HG03139 (cell line): ENCODE data around the gene SCNN1A.

Experiments
- ATAC-seq: cut with Tn5 transposase; IDR thresholded peaks from one replicate; pipeline ENCODE4 v1.9.1; 2021; ENCODE audit not compliant: unreplicated experiment

Gene SCNN1A

GRCh38 chr12:6369916-6370575 is 5.3 kb downstream of the SCNN1A start:
- ATAC-seq, result no peak

GRCh38 chr12:6368906-6369525 is 6.3 kb downstream of the SCNN1A start:
- ATAC-seq, result no peak

GRCh38 chr12:6367969-6368892 is 7.1 kb downstream of the SCNN1A start:
- no peak for ATAC-seq

- no peak for ATAC-seq
Measured at GRCh38 chr12:6367065-6367968, 8.0 kb downstream of the SCNN1A start.

- no peak for ATAC-seq
Measured at GRCh38 chr12:6364044-6364374, 11.4 kb downstream of the SCNN1A start.

GRCh38 chr12:6363330-6364043 is 11.9 kb downstream of the SCNN1A start:
- ATAC-seq, result no peak

GRCh38 chr12:6363010-6363329 is 12.4 kb downstream of the SCNN1A start:
- no peak for ATAC-seq

GRCh38 chr12:6362403-6362802 is 13.0 kb downstream of the SCNN1A start:
- ATAC-seq, result no peak

- no peak for ATAC-seq
Measured at GRCh38 chr12:6361834-6362233, 13.5 kb downstream of the SCNN1A start.

- ATAC-seq, result no peak
Measured at GRCh38 chr12:6360578-6361490, 14.5 kb downstream of the SCNN1A start.

GRCh38 chr12:6360080-6360571 is 15.2 kb downstream of the SCNN1A start:
- no peak for ATAC-seq

- ATAC-seq, result no peak
Measured at GRCh38 chr12:6358881-6359280, 16.5 kb downstream of the SCNN1A start.

- no peak for ATAC-seq
Measured at GRCh38 chr12:6356374-6356820, 19.0 kb downstream of the SCNN1A start.

- ATAC-seq, result no peak
Measured at GRCh38 chr12:6355491-6356373, 19.6 kb downstream of the SCNN1A start.

- no peak for ATAC-seq
Measured at GRCh38 chr12:6354495-6355393, 20.6 kb downstream of the SCNN1A start.

GRCh38 chr12:6352193-6353173 is 22.9 kb downstream of the SCNN1A start:
- no peak for ATAC-seq
